Measurements from ENCODE around the gene MRPL53. TPM values are rescaled to one million over a fixed set of nuclear protein-coding genes. Genes with fewer than 3 reads are reported as not detected.

The MRPL53 gene
- total and polyA plus RNA-seq, 2 of the 13 experiments (the other 11 are each of a cell fraction or from before 2014, with no cell fraction given), result 34.3 to 51.9 TPM

- TF ChIP-seq, protein P1, sequence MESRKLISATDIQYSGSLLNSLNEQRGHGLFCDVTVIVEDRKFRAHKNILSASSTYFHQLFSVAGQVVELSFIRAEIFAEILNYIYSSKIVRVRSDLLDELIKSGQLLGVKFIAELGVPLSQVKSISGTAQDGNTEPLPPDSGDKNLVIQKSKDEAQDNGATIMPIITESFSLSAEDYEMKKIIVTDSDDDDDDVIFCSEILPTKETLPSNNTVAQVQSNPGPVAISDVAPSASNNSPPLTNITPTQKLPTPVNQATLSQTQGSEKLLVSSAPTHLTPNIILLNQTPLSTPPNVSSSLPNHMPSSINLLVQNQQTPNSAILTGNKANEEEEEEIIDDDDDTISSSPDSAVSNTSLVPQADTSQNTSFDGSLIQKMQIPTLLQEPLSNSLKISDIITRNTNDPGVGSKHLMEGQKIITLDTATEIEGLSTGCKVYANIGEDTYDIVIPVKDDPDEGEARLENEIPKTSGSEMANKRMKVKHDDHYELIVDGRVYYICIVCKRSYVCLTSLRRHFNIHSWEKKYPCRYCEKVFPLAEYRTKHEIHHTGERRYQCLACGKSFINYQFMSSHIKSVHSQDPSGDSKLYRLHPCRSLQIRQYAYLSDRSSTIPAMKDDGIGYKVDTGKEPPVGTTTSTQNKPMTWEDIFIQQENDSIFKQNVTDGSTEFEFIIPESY (CRISPR knock-in tag; IDR thresholded peaks at IDR 0.05), result no peak
- TF ChIP-seq ISL2 (CRISPR knock-in tag; IDR thresholded peaks at IDR 0.05), result peak; percentile 90
- TF ChIP-seq, protein P2, sequence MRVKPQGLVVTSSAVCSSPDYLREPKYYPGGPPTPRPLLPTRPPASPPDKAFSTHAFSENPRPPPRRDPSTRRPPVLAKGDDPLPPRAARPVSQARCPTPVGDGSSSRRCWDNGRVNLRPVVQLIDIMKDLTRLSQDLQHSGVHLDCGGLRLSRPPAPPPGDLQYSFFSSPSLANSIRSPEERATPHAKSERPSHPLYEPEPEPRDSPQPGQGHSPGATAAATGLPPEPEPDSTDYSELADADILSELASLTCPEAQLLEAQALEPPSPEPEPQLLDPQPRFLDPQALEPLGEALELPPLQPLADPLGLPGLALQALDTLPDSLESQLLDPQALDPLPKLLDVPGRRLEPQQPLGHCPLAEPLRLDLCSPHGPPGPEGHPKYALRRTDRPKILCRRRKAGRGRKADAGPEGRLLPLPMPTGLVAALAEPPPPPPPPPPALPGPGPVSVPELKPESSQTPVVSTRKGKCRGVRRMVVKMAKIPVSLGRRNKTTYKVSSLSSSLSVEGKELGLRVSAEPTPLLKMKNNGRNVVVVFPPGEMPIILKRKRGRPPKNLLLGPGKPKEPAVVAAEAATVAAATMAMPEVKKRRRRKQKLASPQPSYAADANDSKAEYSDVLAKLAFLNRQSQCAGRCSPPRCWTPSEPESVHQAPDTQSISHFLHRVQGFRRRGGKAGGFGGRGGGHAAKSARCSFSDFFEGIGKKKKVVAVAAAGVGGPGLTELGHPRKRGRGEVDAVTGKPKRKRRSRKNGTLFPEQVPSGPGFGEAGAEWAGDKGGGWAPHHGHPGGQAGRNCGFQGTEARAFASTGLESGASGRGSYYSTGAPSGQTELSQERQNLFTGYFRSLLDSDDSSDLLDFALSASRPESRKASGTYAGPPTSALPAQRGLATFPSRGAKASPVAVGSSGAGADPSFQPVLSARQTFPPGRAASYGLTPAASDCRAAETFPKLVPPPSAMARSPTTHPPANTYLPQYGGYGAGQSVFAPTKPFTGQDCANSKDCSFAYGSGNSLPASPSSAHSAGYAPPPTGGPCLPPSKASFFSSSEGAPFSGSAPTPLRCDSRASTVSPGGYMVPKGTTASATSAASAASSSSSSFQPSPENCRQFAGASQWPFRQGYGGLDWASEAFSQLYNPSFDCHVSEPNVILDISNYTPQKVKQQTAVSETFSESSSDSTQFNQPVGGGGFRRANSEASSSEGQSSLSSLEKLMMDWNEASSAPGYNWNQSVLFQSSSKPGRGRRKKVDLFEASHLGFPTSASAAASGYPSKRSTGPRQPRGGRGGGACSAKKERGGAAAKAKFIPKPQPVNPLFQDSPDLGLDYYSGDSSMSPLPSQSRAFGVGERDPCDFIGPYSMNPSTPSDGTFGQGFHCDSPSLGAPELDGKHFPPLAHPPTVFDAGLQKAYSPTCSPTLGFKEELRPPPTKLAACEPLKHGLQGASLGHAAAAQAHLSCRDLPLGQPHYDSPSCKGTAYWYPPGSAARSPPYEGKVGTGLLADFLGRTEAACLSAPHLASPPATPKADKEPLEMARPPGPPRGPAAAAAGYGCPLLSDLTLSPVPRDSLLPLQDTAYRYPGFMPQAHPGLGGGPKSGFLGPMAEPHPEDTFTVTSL (CRISPR knock-in tag; IDR thresholded peaks at IDR 0.05; ENCODE audit: borderline replicate concordance), result peak; percentile 72
- peak; percentile 73; the same call in 1 of the 2 replicates for TF ChIP-seq E2F5 (CRISPR knock-in tag; conservative IDR thresholded peaks at IDR 0.05)
- TF ChIP-seq ARID5B (CRISPR knock-in tag; IDR thresholded peaks at IDR 0.05), result no peak
- TF ChIP-seq RORA (CRISPR knock-in tag; IDR thresholded peaks at IDR 0.05), result no peak
- no peak; the same call in 1 of the 2 replicates for TF ChIP-seq ZBTB1 (CRISPR knock-in tag; IDR thresholded peaks at IDR 0.05; ENCODE audit: borderline replicate concordance)
- TF ChIP-seq MTERF4 (CRISPR knock-in tag; IDR thresholded peaks at IDR 0.05), result peak; percentile 80; the same call in 1 of the 2 replicates
- no peak for TF ChIP-seq NFRKB (IDR thresholded peaks at IDR 0.05)
- TF ChIP-seq ZNF713 (CRISPR knock-in tag; IDR thresholded peaks at IDR 0.05), result peak; percentile 93; the same call in 1 of the 2 replicates
- peak; percentile 74; the same call in 1 of the 2 replicates for TF ChIP-seq SP4 (CRISPR knock-in tag; IDR thresholded peaks at IDR 0.05)
- peak; percentile 99 for TF ChIP-seq TOPORS (CRISPR knock-in tag; IDR thresholded peaks at IDR 0.05)
- TF ChIP-seq ZNF333 (CRISPR knock-in tag; IDR thresholded peaks at IDR 0.05; ENCODE audit: borderline replicate concordance), result peak; percentile 97
- no peak; the same call in none of the 2 replicates for TF ChIP-seq KLF13 (CRISPR knock-in tag; IDR thresholded peaks at IDR 0.05)
- TF ChIP-seq ZNF709 (CRISPR knock-in tag; IDR thresholded peaks at IDR 0.05), result no peak; the same call in none of the 2 replicates
Measured at GRCh38 chr2:74472086-74472944, at the start of gene MRPL53 (continued).

All from HepG2 (cell line).